ENCODE results near the gene TAS1R3.

DNA sequence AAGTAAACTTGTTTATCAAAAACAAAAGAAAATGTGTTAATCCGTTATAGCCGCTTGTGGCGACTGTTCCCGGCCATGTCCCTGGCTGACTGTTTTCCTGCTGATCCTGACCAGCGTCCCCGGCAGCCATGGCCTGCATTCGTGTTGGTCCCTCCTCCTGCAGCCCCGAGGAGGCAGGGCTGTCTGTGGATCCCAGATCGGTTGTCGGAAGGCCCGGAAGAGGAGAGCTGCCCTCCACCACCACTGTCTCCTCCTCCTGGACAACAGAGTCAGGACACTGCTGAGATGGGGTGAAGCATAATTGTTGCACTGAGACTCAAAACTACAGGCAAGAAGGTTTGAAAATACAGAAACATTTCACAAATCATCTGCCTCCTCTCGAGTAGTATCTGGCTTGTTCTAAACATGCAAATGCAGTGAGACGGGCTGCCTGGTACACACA lies 30.9 kb downstream of the TAS1R3 start:
- TF ChIP-seq, protein P1, sequence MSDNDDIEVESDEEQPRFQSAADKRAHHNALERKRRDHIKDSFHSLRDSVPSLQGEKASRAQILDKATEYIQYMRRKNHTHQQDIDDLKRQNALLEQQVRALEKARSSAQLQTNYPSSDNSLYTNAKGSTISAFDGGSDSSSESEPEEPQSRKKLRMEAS (IDR thresholded peaks at IDR 0.05): no peak
- no peak for TF ChIP-seq CREB1 (IDR thresholded peaks at IDR 0.05; ENCODE audit: low read depth)
- TF ChIP-seq CEBPB (IDR thresholded peaks at IDR 0.05): no peak
- no peak for TF ChIP-seq TAF1 (IDR thresholded peaks at IDR 0.05; ENCODE audit: low read depth)
- no peak for TF ChIP-seq EGR1 (IDR thresholded peaks at IDR 0.05)
- no peak for TF ChIP-seq YY1 (IDR thresholded peaks at IDR 0.05; ENCODE audit: low read depth)
- TF ChIP-seq RAD21 (IDR thresholded peaks at IDR 0.05; ENCODE audit: low read depth): no peak
- no peak for TF ChIP-seq USF1 (IDR thresholded peaks at IDR 0.05)
